Activated CD8-positive, alpha-beta memory T cell treated with anti-CD3 and anti-CD28 coated beads for 4 hours (primary cell): ENCODE results near the gene GAN.

Source experiments
- DNase-seq, 2 donors: peaks; one replicate each; pipeline ENCODE4 v3.0.0-alpha.2; 2020; ENCODE audit warnings: low read depth in 2 of 2

Gene GAN

GRCh38 chr16:81353895-81354294 lies 39.1 kb downstream of the GAN start:
- no peak for DNase-seq

- no peak for DNase-seq
Measured at GRCh38 chr16:81357711-81358260, 43.0 kb downstream of the GAN start.

- DNase-seq, result no peak
Measured at GRCh38 chr16:81358860-81359259, 44.1 kb downstream of the GAN start.

GRCh38 chr16:81360135-81360534 lies 45.4 kb downstream of the GAN start:
- DNase-seq, result no peak

- no peak for DNase-seq
Measured at GRCh38 chr16:81365731-81366130, 51.0 kb downstream of the GAN start.

GRCh38 chr16:81366316-81366932 lies 51.7 kb downstream of the GAN start:
- no peak for DNase-seq

GRCh38 chr16:81367821-81368220 lies 53.1 kb downstream of the GAN start:
- DNase-seq, result no peak

GRCh38 chr16:81369888-81370504 lies 55.2 kb downstream of the GAN start:
- no peak for DNase-seq

GRCh38 chr16:81371106-81371505 lies 56.3 kb downstream of the GAN start:
- DNase-seq, result no peak

GRCh38 chr16:81374550-81374949 lies 59.8 kb downstream of the GAN start:
- no peak for DNase-seq

GRCh38 chr16:81376880-81377279 lies 62.1 kb downstream of the GAN start:
- no peak for DNase-seq

- DNase-seq, result no peak
Measured at GRCh38 chr16:81378049-81378448, 63.3 kb downstream of the GAN start.

GRCh38 chr16:81380932-81381331 lies 66.2 kb downstream of the GAN start:
- DNase-seq, result no peak

- no peak for DNase-seq
Measured at GRCh38 chr16:81384006-81384405, 69.2 kb downstream of the GAN start.

- DNase-seq, result no peak
Measured at GRCh38 chr16:81385031-81385756, 70.4 kb downstream of the GAN start.

- DNase-seq, result no peak
Measured at GRCh38 chr16:81388357-81388756, 73.6 kb downstream of the GAN start.

- no peak for DNase-seq
Measured at GRCh38 chr16:81390840-81391239, 76.1 kb downstream of the GAN start.

- DNase-seq, result no peak
Measured at GRCh38 chr16:81392011-81392410, 77.2 kb downstream of the GAN start.

- DNase-seq, result no peak
Measured at GRCh38 chr16:81394416-81394815, 79.7 kb downstream of the GAN start.

- DNase-seq, result no peak
Measured at GRCh38 chr16:81394966-81395655, 80.3 kb downstream of the GAN start.

GRCh38 chr16:81397058-81397878 lies 82.5 kb downstream of the GAN start:
- no peak for DNase-seq
